Stomach (tissue), 9 donors: ENCODE data around the gene MT1G. TPM values are rescaled to one million over a fixed set of nuclear protein-coding genes. Genes with fewer than 3 reads are reported as not detected.

Experiments
- DNase-seq, 2 donors: peaks; one replicate each; pipeline versions ENCODE4 v3.0.0 to v3.0.0-alpha.2; 2013 to 2019
- H3K27ac ChIP-seq, 5 donors: fragments of 200-600 bp in 4 of 5; sonication (generic) in 4 of 5; one replicate each; pipeline ENCODE4 v1.5.1; 2013 to 2019; ENCODE audit warnings: mild to moderate bottlenecking in 1 of 5, moderate library complexity in 1 of 5
- H3K27me3 ChIP-seq, 3 donors: fragments of 200-600 bp; sonication (generic); one replicate each; pipeline ENCODE4 v1.5.1; 2017 to 2019; ENCODE audit warnings: mixed run types in 1 of 3
- H3K36me3 ChIP-seq, 4 donors: fragments of 200-600 bp; sonication (generic); 1 replicate in 3 of 4; 2 replicates in 1 of 4; pipeline ENCODE4 v1.5.1; 2016 to 2019
- H3K4me1 ChIP-seq, 4 donors: fragments of 200-600 bp; sonication (generic); one replicate each; pipeline ENCODE4 v1.5.1; 2016 to 2019
- H3K4me3 ChIP-seq, 4 donors: fragments of 200-600 bp; sonication (generic) in 3 of 4; one replicate each; pipeline ENCODE4 v1.5.1; 2016 to 2019; ENCODE audit warnings: mild to moderate bottlenecking in 1 of 4
- H3K9me3 ChIP-seq, 4 donors: fragments of 200-600 bp; sonication (generic); one replicate each; pipeline ENCODE4 v1.5.1; 2016 to 2019
- EP300 ChIP-seq: sonication (generic); formaldehyde crosslinking; IDR thresholded peaks from one replicate; pipeline ENCODE4 v1.6.1; 2017; ENCODE audit warnings: antibody characterized with exemption
- POLR2A ChIP-seq, 4 donors: fragments of 450-650 bp; IDR thresholded peaks; one replicate each; pipeline ENCODE4 v1.6.1; 2016; ENCODE audit warnings: antibody characterized with exemption in 4 of 4, control low read depth in 2 of 4, mild to moderate bottlenecking in 1 of 4, moderate library complexity in 1 of 4
- POLR2AphosphoS5 ChIP-seq, 3 donors: sonication (generic); formaldehyde crosslinking; IDR thresholded peaks; one replicate each; pipeline ENCODE4 v1.6.1; 2016; ENCODE audit warnings: antibody characterized with exemption in 3 of 3
- WGBS, 5 donors: extraction: QIAGEN DNeasy Blood & Tissue Kit in 3 of 5; methylation state at CpG; one replicate each; pipeline versions ENCODE4 v1.1.5 to v1.1.7; 2013 to 2018; 5-methylcytosine and 5-hydroxymethylcytosine counted together
- intact Hi-C: fragments of 100-400 bp; cut with DNase I; formaldehyde crosslinking; loops from one replicate; pipeline ENCODE4 v1.15.1; 2023; ENCODE audit warnings: low total_unique reads
- polyA plus RNA-seq, 3 donors: library from polyadenylated mRNA; stranded (reverse); fragments of 200-250 nt; gene quantifications; one replicate each; pipeline ENCODE4 v1.2.3, GENCODE V29; 2013
- total RNA-seq, 5 donors: library from RNA; depleted of rRNA; stranded (reverse); fragments of >200 nt; gene quantifications; one replicate each; pipeline versions ENCODE4 v1.1.0 to v1.2.3, GENCODE V29; 2014 to 2016
- TF ChIP-seq, protein P1 (sequence below), 7 experiments: fragments of 450-650 bp in 4 of 7; fragments of 200-600 bp in 3 of 7; sonication (generic) in 3 of 7; IDR thresholded peaks; one replicate each; pipeline ENCODE4 v1.5.1; 2016 to 2019; ENCODE audit warnings: antibody characterized with exemption in 7 of 7, control low read depth in 2 of 7, mild to moderate bottlenecking in 1 of 7
- donor health status: healthy with polysubstance abuse.
- donor health status: Bipolar disorder and iron deficiency.
- donor health status: healthy.

The MT1G gene
- total and polyA plus RNA-seq, 8 donors = 174 to 4,171 (median 873) TPM; not detected in 2

- peaks cover 0 to 24% (median 0%) of the 10 kb centered on the region in 3 donors for H3K27me3 ChIP-seq
- TF ChIP-seq POLR2A (IDR thresholded peaks at IDR 0.05) (no peak), EP300 (no peak), POLR2AphosphoS5 (IDR thresholded peaks at IDR 0.05) (no peak)
- TF ChIP-seq, protein P1, sequence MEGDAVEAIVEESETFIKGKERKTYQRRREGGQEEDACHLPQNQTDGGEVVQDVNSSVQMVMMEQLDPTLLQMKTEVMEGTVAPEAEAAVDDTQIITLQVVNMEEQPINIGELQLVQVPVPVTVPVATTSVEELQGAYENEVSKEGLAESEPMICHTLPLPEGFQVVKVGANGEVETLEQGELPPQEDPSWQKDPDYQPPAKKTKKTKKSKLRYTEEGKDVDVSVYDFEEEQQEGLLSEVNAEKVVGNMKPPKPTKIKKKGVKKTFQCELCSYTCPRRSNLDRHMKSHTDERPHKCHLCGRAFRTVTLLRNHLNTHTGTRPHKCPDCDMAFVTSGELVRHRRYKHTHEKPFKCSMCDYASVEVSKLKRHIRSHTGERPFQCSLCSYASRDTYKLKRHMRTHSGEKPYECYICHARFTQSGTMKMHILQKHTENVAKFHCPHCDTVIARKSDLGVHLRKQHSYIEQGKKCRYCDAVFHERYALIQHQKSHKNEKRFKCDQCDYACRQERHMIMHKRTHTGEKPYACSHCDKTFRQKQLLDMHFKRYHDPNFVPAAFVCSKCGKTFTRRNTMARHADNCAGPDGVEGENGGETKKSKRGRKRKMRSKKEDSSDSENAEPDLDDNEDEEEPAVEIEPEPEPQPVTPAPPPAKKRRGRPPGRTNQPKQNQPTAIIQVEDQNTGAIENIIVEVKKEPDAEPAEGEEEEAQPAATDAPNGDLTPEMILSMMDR (IDR thresholded peaks at IDR 0.05) = no peak
- no peak overlapping the region for H3K27ac ChIP-seq
- peaks cover under 1 to 26% (median 12%) of the 10 kb centered on the region in 4 donors for H3K4me1 ChIP-seq
- H3K9me3 ChIP-seq = no peaks in the 10 kb centered on the region
- no peaks in the 10 kb centered on the region for H3K36me3 ChIP-seq
- WGBS, 5 donors = 81 to 89% (median 85%) methylated on average over 7 of the region's 7 CpGs
- intact Hi-C loops = no loop called here
- DNase-seq = no peak
- no peak overlapping the region for H3K4me3 ChIP-seq
These were observed 14.6 kb downstream of the MT1G start for GRCh38 chr16:56653218-56653617.

DNA sequence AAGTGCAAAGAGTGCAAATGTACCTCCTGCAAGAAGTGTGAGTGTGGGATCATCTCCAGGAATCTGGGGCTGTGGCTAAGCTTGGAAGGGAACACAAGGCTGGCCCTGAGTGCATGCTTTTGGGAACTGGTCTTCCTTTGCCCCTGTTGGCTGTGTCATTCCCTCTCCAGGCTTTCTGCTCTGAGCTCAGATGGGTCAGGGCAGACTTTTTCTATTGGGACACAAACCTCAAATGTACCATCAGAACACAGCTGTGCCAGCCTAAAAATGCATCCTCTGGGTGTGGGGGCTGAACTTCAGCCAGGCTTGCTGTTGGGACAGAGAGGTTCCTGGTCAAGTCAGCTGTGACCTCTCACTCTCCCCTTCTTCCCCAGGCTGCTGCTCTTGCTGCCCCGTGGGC lies 15.3 kb downstream of the MT1G start:
- H3K4me1 ChIP-seq = peaks cover 0 to 26% (median 8%) of the 10 kb centered on the region in 4 donors
- no peaks in the 10 kb centered on the region for H3K9me3 ChIP-seq
- no peak overlapping the region for H3K4me3 ChIP-seq
- peaks cover 0 to 24% (median 5%) of the 10 kb centered on the region in 3 donors for H3K27me3 ChIP-seq
- no peak overlapping the region for H3K27ac ChIP-seq
- DNase-seq = no peak
- H3K36me3 ChIP-seq = no peaks in the 10 kb centered on the region
- TF ChIP-seq POLR2A (IDR thresholded peaks at IDR 0.05) (no peak), POLR2AphosphoS5 (IDR thresholded peaks at IDR 0.05) (no peak), EP300 (no peak)
- TF ChIP-seq, protein P1 (IDR thresholded peaks at IDR 0.05) = no peak
- intact Hi-C loops = no loop called here
- 15 to 73% (median 46%) methylated on average over 1 of the region's 1 CpG for WGBS, 5 donors

DNA sequence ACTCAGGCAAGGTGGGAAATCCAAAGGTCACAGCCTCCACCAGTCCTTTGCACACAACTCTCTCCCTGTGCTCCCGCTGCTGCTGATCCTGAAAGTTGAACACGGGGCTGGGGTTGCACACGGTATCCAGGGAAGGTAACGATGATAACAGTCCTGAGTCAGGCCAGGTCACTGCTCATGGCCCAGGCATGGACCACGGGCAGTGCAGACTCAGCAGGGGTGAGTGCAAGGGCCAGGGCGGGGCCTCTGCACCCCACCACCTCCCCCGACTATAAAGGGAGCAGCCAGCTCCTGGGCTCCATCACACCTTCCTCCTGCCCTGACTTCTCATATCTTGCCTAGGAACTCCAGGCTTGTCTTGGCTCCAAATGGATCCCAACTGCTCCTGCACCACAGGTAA lies 16.3 kb downstream of the MT1G start, which contains the start of gene MT1B:
TSS of gene MT1B (plus strand) at position 301 of the 400 bp plus-strand sequence. CDS start at position 369, 68 bp downstream.
- no peaks in the 10 kb centered on the region for H3K9me3 ChIP-seq
- peaks cover 0 to 22% (median 3%) of the 10 kb centered on the region in 4 donors for H3K4me1 ChIP-seq
- whole genome bisulfite sequencing, 5 donors = 59 to 73% (median 70%) methylated on average over 6 to 7 of the region's 7 CpGs
- DNase-seq = no peak
- intact Hi-C loops = no loop called here
- TF ChIP-seq POLR2AphosphoS5 (IDR thresholded peaks at IDR 0.05) (no peak), POLR2A (IDR thresholded peaks at IDR 0.05) (no peak), EP300 (no peak)
- TF ChIP-seq, protein P1 (IDR thresholded peaks at IDR 0.05) = no peak
- H3K27me3 ChIP-seq = peaks cover 0 to 30% (median 5%) of the 10 kb centered on the region in 3 donors
- H3K27ac ChIP-seq = no peak within 1 kb of the TSS
- H3K4me3 ChIP-seq = no peak within 1 kb of the TSS
- H3K36me3 ChIP-seq = no peaks in the 10 kb centered on the region

DNA sequence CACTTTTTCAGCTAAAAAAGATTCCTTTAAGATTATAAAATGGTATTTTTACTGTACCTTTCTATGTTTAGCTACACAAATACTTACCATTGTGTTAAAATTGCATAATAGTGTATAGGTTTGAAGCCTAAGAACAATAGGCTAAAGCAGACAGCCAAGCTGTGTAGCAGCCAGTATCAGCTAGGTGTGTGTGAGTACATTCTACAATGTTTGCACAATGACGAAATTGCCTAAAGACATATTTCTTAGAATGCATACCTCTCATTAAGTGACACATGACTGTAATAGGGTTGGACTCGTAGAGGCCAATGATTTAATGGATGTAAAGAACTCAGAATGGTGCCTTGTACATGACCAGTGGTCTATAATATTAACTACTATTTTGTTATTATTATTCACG lies 18.0 kb downstream of the MT1G start:
- intact Hi-C loops = no loop called here
- Histone ChIP-seq H3K27ac (no peak overlapping the region), H3K27me3 (peaks cover 0 to 47% (median 5%) of the 10 kb centered on the region in 3 donors), H3K4me1 (peaks cover 0 to 22% (median 3%) of the 10 kb centered on the region in 4 donors), H3K36me3 (no peaks in the 10 kb centered on the region), H3K4me3 (no peak overlapping the region), H3K9me3 (no peaks in the 10 kb centered on the region)
- DNase-seq = peak in 1 of 2 donors; percentile 75
- TF ChIP-seq POLR2AphosphoS5 (IDR thresholded peaks at IDR 0.05) (peak in 1 of 3 donors; percentile 50), POLR2A (IDR thresholded peaks at IDR 0.05) (no peak)
- 51 to 75% (median 57%) methylated on average over 3 of the region's 3 CpGs for WGBS, 5 donors

DNA sequence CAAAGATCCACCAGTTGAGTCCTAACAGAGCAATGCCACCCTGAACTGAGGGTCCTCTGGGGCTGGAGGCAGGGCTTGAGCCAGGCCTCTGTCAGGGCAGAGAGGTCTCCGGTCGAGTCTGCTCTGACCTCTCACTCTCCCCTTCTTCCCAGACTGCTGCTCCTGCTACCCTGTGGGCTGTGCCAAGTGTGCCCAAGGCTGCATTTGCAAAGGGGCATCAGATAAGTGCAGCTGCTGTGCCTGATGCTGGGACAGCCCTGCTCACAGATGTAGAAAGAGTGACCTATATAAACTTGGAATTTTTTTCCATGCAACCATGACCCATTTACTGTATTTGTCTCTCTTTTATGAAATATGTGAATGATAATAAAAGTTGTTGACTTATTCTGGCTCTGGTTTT lies 18.6 kb downstream of the MT1G start:
- WGBS, 5 donors = 69 to 97% (median 83%) methylated on average over 2 of the region's 2 CpGs
- no peak overlapping the region for H3K4me3 ChIP-seq
- no peak for DNase-seq
- no peaks in the 10 kb centered on the region for H3K9me3 ChIP-seq
- intact Hi-C loops = no loop called here
- no peak overlapping the region for H3K27ac ChIP-seq
- H3K36me3 ChIP-seq = no peaks in the 10 kb centered on the region
- H3K27me3 ChIP-seq = peaks cover 0 to 52% (median 9%) of the 10 kb centered on the region in 3 donors
- TF ChIP-seq POLR2AphosphoS5 (IDR thresholded peaks at IDR 0.05) (no peak), POLR2A (IDR thresholded peaks at IDR 0.05) (no peak), EP300 (no peak)
- TF ChIP-seq, protein P1 (IDR thresholded peaks at IDR 0.05) = no peak
- H3K4me1 ChIP-seq = peaks cover 0 to 23% (median 4%) of the 10 kb centered on the region in 4 donors
